ENCODE results near the gene LCAT. TPM values are rescaled to one million over a fixed set of nuclear protein-coding genes. Genes with fewer than 3 reads are reported as not detected.

Gene LCAT
- total RNA-seq, 1 donor from 2014 or later: 17.0 TPM

DNA sequence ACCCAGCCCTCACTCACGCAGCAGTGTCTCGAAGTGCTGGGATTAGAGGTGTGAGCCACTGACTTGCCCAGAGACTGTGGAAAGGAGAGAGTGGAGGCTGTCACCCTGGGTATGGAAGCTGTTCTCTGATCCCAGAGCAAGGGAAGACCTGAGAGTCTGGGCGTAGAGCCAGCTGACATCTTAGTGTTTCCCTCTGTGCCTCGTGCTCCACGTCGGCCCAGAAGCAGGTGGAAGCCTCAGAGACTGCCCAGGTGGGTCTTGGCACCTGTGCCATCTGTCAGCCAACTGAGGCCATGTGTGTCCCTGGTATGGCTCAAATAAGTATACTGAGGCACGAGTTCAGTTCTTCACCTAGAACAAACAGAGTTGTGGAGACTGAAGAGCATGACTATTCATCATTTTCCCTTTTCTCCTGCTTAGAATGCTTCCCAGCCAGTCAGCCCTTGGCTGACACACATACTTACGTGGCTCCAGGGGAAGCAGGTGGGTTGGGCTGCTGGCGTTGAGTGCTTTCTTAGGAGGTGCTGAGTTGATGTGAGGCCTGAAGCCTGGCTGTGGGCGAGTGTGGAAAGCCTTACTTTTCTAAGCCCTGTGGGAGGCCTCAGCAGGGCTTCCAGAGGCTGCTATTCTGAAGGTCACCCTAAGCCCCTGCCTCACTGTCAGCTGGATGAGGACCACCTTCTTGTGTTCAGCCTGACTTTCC, 20.4 kb downstream of the LCAT start:
- TF ChIP-seq, protein P1, sequence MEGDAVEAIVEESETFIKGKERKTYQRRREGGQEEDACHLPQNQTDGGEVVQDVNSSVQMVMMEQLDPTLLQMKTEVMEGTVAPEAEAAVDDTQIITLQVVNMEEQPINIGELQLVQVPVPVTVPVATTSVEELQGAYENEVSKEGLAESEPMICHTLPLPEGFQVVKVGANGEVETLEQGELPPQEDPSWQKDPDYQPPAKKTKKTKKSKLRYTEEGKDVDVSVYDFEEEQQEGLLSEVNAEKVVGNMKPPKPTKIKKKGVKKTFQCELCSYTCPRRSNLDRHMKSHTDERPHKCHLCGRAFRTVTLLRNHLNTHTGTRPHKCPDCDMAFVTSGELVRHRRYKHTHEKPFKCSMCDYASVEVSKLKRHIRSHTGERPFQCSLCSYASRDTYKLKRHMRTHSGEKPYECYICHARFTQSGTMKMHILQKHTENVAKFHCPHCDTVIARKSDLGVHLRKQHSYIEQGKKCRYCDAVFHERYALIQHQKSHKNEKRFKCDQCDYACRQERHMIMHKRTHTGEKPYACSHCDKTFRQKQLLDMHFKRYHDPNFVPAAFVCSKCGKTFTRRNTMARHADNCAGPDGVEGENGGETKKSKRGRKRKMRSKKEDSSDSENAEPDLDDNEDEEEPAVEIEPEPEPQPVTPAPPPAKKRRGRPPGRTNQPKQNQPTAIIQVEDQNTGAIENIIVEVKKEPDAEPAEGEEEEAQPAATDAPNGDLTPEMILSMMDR (IDR thresholded peaks at IDR 0.05; ENCODE audit: unreplicated experiment): no peak
- H3K9me3 Mint-ChIP-seq (ENCODE audit: unreplicated experiment): no peaks in the 10 kb centered on the region
- no peak overlapping the region for H3K27ac Mint-ChIP-seq (ENCODE audit: unreplicated experiment)
- H3K27me3 Mint-ChIP-seq (ENCODE audit: unreplicated experiment): peaks cover 4% of the 10 kb centered on the region
- DNase-seq (ENCODE audit: low spot score): no peak
- peaks cover 16% of the 10 kb centered on the region for H3K4me1 Mint-ChIP-seq (ENCODE audit: unreplicated experiment)
- no peaks in the 10 kb centered on the region for H3K36me3 Mint-ChIP-seq (ENCODE audit: low read depth, unreplicated experiment)
- H3K4me3 Mint-ChIP-seq (ENCODE audit: unreplicated experiment): no peak overlapping the region

DNA sequence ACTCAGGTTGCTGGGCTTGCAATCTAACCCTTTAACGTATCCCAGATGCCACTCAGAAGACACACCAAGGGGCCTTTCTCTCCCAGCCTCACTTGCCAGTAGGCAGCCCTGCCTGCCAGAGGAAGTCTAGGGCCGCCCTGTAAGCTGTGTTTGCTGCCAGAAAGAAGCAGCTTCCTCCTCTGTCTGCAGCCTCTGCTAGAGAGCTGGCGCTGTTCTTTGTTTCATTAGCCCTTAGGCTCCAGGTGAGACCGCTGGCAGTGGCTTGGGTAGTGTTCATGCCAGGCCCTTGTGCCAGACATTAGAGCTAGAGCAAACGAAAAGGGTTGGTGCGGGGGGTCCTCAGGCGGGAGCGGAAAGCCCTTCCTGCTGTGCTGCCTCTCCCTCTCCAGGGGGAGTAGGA, 21.2 kb downstream of the LCAT start:
- H3K4me1 Mint-ChIP-seq (ENCODE audit: unreplicated experiment): peaks cover 16% of the 10 kb centered on the region
- H3K4me3 Mint-ChIP-seq (ENCODE audit: unreplicated experiment): no peak overlapping the region

DNA sequence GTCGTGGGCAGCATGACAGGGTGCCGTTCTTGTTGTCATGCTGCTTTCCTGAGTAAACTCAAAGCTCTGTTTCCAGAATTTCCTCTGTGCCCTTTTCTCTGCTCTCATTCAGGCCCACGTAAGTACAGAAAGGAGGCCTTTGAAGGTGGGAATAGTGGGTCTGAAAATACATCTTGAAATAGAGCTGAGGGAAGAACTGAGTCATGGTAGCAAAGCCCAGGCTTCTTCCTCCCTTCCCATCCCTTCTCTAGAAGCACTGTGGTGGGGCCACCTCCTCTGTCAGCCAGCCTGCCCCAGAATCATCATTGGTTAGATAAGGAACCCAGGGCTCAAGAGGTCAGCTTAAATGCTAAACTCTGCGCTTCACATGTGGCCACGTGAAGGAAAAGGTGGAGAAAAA, 21.7 kb downstream of the LCAT start:
- DNase-seq (ENCODE audit: low spot score): no peak
- H3K27ac Mint-ChIP-seq (ENCODE audit: unreplicated experiment): peak overlapping the region; percentile 67
- H3K4me1 Mint-ChIP-seq (ENCODE audit: unreplicated experiment): peaks cover 16% of the 10 kb centered on the region
- H3K27me3 Mint-ChIP-seq (ENCODE audit: unreplicated experiment): peaks cover 4% of the 10 kb centered on the region
- H3K9me3 Mint-ChIP-seq (ENCODE audit: unreplicated experiment): no peaks in the 10 kb centered on the region
- no peak overlapping the region for H3K4me3 Mint-ChIP-seq (ENCODE audit: unreplicated experiment)
- TF ChIP-seq, protein P1 (IDR thresholded peaks at IDR 0.05; ENCODE audit: unreplicated experiment): no peak
- peaks cover 12% of the 10 kb centered on the region for H3K36me3 Mint-ChIP-seq (ENCODE audit: low read depth, unreplicated experiment)

More for the DNA sequence above, 21.2 kb downstream of the LCAT start:
- Mint-ChIP-seq H3K36me3 (ENCODE audit: low read depth, unreplicated experiment) (peaks cover 7% of the 10 kb centered on the region), H3K27me3 (ENCODE audit: unreplicated experiment) (peaks cover 2% of the 10 kb centered on the region), H3K27ac (ENCODE audit: unreplicated experiment) (no peak overlapping the region), H3K9me3 (ENCODE audit: unreplicated experiment) (no peaks in the 10 kb centered on the region)
- TF ChIP-seq, protein P1 (IDR thresholded peaks at IDR 0.05; ENCODE audit: unreplicated experiment): no peak
- no peak for DNase-seq (ENCODE audit: low spot score)

DNA sequence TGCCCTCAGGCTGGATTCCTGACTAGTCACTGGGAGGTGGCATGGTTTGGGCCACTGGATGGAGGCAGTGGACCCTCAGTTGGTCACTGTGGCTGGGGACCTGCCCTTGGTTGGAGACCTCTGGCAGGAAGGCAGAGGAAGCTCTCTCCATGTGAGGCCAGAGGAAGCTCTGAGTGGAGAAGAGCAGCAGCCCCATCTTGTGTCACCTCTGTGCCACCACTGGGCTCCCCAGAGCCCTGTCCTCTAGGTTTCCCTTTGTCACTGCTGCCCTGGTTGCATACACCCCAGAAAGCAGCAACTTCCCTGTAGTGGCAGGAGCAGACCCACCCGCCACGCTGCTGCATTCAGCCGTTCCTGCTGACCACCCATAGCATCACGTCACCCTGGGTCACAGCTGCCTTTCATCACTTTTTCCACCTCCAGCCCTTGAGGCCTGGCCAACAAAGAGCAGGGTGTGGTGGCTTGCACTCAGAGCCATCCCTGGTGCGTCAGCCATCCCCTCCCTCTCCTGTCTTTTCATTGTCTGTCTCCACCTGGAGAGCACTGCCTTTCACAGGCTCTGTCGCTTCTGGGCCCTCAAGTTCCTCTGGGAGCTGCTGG, 24.2 kb downstream of the LCAT start:
- Mint-ChIP-seq H3K4me1 (ENCODE audit: unreplicated experiment) (peaks cover 6% of the 10 kb centered on the region), H3K4me3 (ENCODE audit: unreplicated experiment) (no peak overlapping the region), H3K9me3 (ENCODE audit: unreplicated experiment) (no peaks in the 10 kb centered on the region), H3K27ac (ENCODE audit: unreplicated experiment) (no peak overlapping the region), H3K27me3 (ENCODE audit: unreplicated experiment) (peaks cover 7% of the 10 kb centered on the region), H3K36me3 (ENCODE audit: low read depth, unreplicated experiment) (peaks cover 37% of the 10 kb centered on the region)
- TF ChIP-seq, protein P1 (IDR thresholded peaks at IDR 0.05; ENCODE audit: unreplicated experiment): no peak
- no peak for DNase-seq (ENCODE audit: low spot score)

DNA sequence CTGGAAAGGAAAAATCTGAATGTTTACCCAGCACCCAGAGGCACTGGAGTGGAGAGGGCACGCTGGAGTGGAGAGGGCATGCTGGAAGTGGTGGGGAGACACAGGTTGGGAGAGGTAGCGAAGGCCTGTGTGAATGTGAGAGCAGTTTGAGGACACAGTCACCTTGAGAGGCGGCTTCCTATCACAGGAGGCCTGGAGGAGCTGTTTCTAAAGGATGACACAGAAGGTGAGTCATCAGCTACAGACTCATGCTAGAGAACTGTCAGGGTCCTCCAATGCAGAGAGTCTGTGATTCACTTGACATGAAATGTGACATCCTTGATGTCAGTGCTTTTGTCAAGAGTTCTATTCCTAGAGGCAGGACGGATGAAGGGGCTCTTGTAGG, 26.1 kb downstream of the LCAT start:
- Mint-ChIP-seq H3K27me3 (ENCODE audit: unreplicated experiment) (peaks cover 6% of the 10 kb centered on the region), H3K9me3 (ENCODE audit: unreplicated experiment) (no peaks in the 10 kb centered on the region)

More for the DNA sequence above, 26.1 kb downstream of the LCAT start:
- H3K4me1 Mint-ChIP-seq (ENCODE audit: unreplicated experiment): peaks cover 6% of the 10 kb centered on the region
- TF ChIP-seq, protein P1 (IDR thresholded peaks at IDR 0.05; ENCODE audit: unreplicated experiment): no peak
- H3K4me3 Mint-ChIP-seq (ENCODE audit: unreplicated experiment): peak overlapping the region; percentile 38
- H3K27ac Mint-ChIP-seq (ENCODE audit: unreplicated experiment): peak overlapping the region; percentile 65
- DNase-seq (ENCODE audit: low spot score): no peak
- H3K36me3 Mint-ChIP-seq (ENCODE audit: low read depth, unreplicated experiment): peaks cover 44% of the 10 kb centered on the region

All from endothelial cell (in vitro differentiated cells).